Femur (tissue), 1 donor: Measurements from ENCODE around the gene CCL26.
"Not testable (repeated sequence)": the region's sequence is repeated elsewhere in the genome, so short reads cannot be mapped to it uniquely, and the experiment has no call there.

Source experiments
- DNase-seq: peaks from one replicate; pipeline ENCODE4 v3.0.0-alpha.2; 2017

Gene CCL26

DNA sequence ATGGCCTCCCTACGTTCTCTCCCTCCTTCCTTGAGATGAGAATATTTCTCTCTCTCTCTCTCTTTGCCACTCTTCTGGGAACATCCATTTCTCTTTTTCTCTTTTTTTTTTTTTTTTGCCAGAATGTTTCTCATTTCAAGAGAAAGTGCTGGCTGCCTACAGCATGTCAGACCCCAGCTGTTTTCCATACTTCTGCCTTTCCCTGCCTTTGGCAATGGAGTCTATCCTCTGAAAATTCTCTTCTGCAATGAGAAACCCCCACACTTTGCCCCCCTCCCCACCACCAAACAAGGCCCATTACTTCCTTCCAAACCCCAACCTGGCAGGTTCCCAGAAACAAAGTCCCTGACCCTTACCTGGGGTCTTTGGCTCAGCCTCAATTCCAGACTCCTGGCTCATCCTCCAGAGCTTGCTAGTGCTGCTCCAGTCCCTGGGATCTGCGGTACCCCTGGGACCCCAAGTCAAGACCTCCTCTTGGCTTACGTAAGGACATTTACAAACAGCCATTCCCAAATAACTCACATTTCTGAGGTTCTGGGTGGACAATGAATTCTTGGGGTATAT is 17.4 kb upstream of the CCL26 start:
- DNase-seq, result peak; percentile 35

DNA sequence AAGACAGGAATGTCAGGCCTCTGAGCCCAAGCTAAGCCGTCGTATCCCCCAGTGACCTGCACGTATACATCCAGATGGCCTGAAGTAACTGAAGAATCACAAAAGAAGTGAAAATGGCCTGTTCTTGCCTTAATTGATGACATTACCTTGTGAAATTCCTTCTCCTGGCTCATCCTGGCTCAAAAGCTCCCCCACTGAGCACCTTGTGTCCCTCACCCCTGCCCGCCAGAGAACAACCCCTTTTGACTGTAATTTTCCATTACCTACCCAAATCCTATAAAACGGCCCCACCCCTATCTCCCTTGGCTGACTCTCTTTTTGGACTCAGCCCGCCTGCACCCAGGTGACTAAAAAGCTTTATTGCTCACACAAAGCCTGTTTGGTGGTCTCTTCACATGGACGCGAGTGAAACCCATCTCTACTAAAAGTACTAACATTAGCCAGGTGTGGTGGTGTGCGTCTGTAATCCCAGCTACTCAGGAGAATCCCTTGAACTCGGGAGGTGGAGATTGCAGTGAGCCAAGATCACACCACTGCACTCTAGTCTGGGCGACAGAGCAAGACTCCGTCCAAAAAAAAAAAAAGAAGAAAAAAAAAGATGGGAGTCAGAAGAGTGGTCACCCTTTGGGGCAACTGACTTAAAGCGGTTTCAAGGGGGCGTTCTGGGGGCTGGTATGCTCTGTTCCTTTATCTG is 16.3 kb upstream of the CCL26 start:
- not testable (repeated sequence) for DNase-seq

GRCh38 chr7:75783058-75783457 is 11.0 kb upstream of the CCL26 start:
- DNase-seq, result not testable (repeated sequence)

DNA sequence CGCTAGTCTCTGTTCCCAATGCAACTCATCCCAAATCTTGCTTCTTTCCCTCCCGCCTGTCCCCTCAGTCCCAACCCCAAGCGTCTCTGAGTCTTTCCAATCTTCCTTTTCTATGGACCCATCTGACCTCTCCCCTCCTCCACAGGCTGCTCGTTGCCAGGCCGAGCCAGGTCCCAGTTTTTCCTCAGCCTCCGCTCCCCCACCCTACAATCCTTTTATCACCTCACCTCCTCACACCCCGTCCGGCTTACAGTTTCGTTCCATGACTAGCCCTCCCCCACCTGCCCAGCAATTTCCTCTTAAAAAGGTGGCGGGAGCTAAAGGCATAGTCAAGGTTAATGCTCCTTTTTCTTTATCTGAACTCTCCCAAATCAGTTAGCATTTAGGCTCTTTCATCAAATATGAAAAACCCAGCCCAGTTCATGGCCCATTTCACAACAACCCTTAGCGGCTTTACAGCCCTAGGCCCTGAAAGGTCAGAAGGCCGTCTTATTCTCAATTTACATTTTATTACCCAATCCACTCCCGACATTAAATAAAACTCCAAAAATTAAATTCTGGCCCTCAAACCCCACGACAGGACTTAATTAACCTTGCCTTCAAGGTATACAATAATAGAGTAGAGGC is 8.7 kb upstream of the CCL26 start:
- DNase-seq, result not testable (repeated sequence)

DNA sequence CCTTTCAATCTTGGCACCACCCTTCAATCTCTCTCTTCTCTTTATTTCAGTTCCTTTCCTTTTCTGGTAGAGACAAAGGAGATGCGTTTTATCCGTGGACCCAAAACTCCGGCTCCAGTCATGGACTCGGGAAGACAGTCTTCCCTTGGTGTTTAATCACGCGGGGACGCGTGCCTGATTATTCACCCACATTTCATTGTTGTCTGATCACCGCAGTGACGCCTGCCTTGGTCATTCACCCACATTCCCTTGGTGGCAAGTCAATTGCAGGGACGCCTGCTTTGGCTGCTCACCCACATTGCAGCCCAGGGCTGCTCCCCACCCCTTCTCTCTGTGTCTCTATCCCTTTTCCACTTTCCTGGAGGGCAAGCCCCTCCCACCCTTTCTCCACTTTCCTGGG is 7.5 kb upstream of the CCL26 start:
- not testable (repeated sequence) for DNase-seq

DNA sequence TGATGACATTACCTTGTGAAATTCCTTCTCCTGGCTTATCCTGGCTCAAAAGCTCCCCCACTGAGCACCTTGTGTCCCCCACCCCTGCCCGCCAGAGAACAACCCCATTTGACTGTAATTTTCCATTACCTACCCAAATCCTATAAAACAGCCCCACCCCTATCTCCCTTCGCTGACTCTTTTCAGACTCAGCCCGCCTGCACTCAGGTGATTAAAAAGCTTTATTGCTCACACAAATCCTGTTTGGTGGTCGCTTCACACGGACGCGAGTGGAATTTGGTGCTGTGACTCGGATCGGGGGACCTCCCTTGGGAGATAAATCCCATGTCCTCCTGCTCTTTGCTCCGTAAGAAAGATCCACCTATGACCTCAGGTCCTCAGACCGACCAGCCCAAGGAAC is 7.0 kb upstream of the CCL26 start:
- not testable (repeated sequence) for DNase-seq

DNA sequence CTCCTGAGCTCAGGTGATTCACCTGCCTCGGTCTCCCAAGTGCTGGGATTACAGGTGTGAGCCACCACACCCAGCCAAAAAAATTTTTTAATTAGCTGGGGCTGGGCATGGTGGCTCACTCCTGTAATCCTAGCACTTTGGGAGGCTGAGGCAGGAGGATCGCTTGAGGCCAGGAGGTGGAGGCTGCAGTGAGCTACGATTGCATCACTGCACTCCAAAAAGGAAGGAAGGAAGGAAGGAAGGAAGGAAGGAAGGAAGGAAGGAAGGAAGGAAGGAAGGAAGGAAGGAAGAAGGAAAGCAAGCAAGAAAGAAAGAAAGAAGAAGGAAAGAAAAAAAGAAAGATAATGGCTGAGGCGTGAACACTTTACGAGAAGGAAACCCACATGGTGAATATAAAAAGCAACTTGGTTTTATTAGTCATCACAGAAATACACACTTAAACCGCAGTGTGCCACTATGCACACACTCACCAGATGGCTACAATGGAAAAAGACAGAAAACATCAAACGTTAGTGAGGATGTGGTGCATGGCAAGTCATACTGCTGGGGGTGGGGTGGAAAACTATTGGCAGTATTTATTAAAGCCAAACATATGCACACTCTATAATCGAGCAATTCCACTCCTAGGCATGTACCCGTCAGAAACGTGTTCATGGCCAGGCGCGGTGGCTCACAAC is 4.4 kb upstream of the CCL26 start:
- DNase-seq, result no peak

GRCh38 chr7:75773958-75774357 is 1.9 kb upstream of the CCL26 start:
- not testable (repeated sequence) for DNase-seq

GRCh38 chr7:75771224-75771623 is 787 bp downstream of the CCL26 start:
- DNase-seq, result no peak

DNA sequence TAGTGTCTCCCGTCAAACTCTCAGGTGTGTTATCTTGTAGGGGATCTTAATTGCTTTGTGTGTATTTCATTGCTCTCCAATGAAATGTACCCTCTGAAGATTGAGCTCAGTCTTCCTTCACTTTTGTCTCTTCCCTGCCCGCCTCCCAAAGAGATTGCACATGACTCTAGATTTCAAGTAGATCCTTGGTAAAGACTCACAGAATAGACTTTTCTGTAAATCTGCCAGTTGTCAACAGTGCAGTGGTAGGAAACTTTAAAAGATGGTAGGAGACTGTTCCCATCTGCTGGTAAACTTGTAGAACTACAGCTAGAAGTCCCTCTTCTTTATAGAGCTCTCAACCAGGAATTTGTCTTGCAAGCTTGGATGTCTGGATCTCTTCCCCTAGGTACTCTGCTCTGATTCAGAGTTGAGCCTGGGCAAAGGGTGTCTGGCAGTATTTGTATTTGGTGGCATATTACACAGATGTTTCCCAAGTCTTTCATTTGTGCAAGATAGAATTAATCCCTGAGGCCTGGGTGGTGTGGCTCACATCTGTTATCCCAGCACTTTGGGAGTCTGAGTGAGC is 9.6 kb downstream of the CCL26 start:
- DNase-seq, result no peak

- not testable (repeated sequence) for DNase-seq
Measured at GRCh38 chr7:75761801-75762200, 10.2 kb downstream of the CCL26 start.

DNA sequence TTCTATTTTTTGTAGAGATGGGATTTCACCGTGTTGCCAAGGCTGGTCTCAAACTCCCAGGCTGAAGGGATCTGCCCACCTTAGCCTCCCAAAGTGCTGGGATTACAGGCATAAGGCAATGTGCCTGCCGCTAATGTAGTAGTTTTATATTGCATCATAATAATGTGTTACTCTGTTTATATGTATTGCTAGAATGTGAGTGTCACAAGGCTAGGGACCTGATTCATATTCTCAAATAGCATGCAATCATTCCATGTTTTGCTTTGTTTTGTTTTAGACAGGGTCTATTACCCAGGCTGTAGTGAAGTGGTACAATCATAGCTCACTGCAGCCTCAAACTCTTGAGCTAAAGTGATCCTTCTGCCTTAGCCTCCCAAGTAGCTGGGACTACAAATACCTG is 13.5 kb downstream of the CCL26 start:
- no peak for DNase-seq

GRCh38 chr7:75757860-75758259 is 14.2 kb downstream of the CCL26 start:
- DNase-seq, result no peak

DNA sequence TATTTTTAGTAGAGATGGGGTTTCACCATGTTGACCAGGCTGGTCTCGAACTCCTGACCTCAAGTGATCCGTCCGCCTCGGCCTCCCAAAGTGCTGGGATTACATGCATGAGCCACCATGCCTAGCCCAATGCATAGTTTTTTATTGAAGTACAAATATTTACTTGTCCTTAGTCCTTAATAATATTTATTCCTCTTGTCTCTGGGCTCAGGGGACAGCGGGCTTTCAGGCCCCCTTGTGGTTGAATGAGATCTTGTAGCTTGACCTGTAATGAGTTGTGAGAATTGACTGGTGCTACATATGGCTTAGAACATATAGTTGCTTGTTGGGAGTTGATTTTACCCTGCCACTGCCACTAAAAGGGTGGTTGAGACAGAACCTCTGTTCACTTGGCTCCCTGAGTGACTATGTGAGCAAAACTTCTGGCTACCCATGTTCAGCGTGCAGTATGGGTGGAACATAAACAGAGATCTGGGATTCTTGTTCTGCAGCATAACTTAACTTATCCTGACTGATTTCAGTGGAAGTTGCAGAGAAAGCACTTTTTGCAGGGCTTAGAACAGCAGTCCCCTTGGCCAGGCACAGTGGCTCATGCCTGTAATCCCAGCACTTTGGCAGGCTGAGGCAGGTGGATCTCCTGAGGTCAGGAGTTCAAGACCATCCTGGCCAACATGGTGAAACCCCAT is 14.9 kb downstream of the CCL26 start:
- no peak for DNase-seq

DNA sequence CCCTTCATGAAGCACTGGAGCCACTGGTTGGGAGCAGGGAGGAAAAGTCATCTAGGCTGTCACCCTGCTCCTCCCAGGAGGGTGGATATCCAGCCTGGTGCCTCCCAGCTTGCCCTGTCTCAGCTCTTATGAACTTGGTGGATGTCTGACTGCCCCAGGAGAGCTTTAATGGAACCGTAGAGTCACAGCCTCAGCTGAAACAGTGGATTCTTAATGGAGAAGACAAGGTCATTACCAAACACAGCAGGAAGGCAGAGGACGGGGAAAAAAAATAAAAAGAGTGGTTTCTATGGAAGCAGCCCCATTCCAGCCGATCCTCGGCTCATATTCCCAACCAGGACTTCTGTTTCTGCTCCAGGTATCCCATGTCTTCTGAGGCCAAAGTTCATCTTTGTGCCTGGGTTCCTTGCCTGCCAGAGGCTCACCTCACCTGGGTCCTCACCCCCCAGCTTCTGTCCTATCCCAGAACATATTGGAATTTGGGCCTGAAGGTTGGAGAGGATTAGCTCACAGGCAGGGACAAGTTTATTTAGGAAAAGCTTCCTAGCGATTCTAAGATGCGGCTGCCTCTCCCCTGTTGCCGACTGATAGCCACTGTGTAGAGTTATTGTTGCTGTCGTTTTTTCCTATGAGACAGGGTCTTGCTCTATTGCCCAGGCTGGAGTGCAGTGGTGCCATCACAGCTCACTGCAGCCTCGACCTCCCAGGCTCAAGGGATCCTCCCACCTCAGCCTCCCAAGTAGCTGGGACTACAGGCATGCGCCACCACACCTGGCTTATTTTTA is 15.6 kb downstream of the CCL26 start:
- no peak for DNase-seq

DNA sequence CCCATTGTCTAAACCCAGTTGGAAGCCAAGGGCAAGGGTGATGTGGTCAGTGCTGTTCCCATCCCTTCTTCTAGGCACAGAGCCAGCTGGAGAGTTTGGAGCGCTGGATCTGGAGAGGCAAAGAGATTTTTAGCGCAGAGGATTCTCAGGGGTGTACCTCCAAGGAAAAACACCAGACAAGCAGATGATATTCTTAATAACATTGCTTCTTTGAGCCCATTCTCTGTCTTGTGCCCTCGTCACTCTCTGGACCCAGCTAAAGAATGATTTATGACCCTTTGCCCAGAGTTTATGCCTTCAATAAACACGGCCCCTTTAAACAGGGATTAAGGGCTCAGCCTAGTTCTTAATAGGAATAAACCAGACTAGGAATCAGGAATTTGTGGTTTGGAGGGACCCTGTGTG is 28.6 kb downstream of the CCL26 start:
- DNase-seq, result no peak

GRCh38 chr7:75740846-75741497 is 31.0 kb downstream of the CCL26 start:
- no peak for DNase-seq

DNA sequence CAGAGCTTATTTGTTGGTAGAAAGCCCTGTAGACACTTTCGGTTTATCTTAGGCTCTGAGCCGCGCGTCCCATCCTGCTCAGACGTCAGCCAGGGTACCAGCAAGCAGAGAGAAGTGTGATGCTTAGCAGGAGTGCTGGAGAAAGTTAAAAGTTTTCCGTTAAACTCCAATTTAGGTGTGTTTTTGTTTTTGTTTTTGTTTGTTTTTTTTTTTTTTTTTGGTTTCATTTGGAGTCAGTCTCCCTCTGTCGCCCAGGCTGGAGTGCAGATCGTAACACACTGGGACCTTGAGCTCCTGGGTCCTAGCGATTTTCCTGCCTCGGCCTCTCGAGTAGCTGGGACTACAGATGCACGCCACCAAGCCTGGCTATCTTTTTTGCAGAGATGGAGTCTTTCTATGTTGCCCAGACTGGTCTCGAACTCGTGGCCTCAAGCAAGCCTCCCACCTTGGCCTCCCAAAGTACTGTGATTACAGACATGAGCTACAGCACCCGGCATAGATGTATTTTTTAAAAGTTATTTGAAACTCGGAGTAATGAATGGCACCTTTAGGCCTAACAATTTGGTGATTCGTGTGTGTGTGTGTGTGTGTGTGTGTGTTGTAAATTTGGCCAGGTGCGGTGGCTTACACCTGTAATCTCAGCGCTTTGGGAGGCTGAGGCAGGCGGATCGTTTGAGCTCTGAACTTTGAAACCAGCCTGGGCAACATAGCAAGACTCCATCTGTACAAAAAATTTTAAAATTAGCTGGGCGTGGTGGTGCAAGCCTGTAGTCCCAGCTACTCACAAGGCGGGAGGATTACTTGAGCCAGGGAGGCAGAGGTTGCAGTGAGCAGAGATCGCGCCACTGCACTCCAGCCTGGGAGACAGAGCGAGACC is 32.0 kb downstream of the CCL26 start:
- no peak for DNase-seq

GRCh38 chr7:75738975-75739795 is 32.8 kb downstream of the CCL26 start:
- DNase-seq, result peak; percentile 100

- no peak for DNase-seq
Measured at GRCh38 chr7:75738604-75738974, 33.4 kb downstream of the CCL26 start, which contains the start of gene HIP1. Gene HIP1 (minus strand): TSS chr7:75738941. CDS start chr7:75738920, 21 bp downstream.
